GM12878 (cell line): ENCODE results near the gene NF1. TPM values are rescaled to one million over a fixed set of nuclear protein-coding genes. Genes with fewer than 3 reads are reported as not detected.

ENCODE experiments used
- ATAC-seq: fragments of 200-7000 bp; cut with Tn5 transposase; 3 replicates; pipeline ENCODE4 v1.9.1; 2020; ENCODE audit warnings: mild to moderate bottlenecking, moderate library complexity
- BruUV-seq: library from RNA; stranded (reverse); fragments of 400-500 nt; replicated peaks from 2 replicates; lab custom pipeline; 2021; lab: Mats Ljungman, UMichigan
- CTCF ChIA-PET: fragments of 300-600 bp; sonication (Branson Sonifier 250); formaldehyde crosslinking; extraction: SDS; loops from one replicate; lab custom pipeline; 2021; ENCODE audit warnings: inconsistent platforms; lab: Yijun Ruan, JAX
- POLR2A ChIA-PET: fragments of 350-600 bp; formaldehyde crosslinking; extraction: SDS; loops from one replicate; lab custom pipeline; 2021; ENCODE audit warnings: inconsistent platforms; lab: Charles Lee
- RAD21 ChIA-PET: fragments of 300-600 bp; sonication (Branson Sonifier 250); formaldehyde crosslinking; loops from one replicate; lab custom pipeline; 2023; ENCODE audit warnings: antibody characterized with exemption; ENCODE audit not compliant: unreplicated experiment; lab: Charles Lee
- SMC1A ChIA-PET: fragments of 300-600 bp; sonication (Branson Sonifier 250); formaldehyde crosslinking; loops from one replicate; lab custom pipeline; 2023; ENCODE audit not compliant: unreplicated experiment, uncharacterized antibody; lab: Charles Lee
- DNase-seq: peaks from one replicate; pipeline ENCODE4 v3.0.0-alpha.2; 2011; ENCODE audit warnings: low read depth, low spot score
- FAIRE-seq: peaks from 3 replicates; lab custom pipeline; 2011; peaks lifted over from hg19 to GRCh38; lab: Jason Lieb, UNC
- H2AFZ ChIP-seq: 2 replicates; pipeline ENCODE4 v1.6.0; 2011; ENCODE audit warnings: low read depth, low read length, control low read depth; ENCODE audit not compliant: control insufficient read depth
- H3K27ac ChIP-seq: 2 replicates; pipeline ENCODE4 v1.5.1; 2011; ENCODE audit warnings: control low read depth; ENCODE audit not compliant: control insufficient read depth, insufficient read depth
- H3K27me3 ChIP-seq, 2 experiments: replicated peaks in 1 of 2; 2 replicates each; pipeline versions ENCODE4 v1.6.0 to v1.6.1; 2011; ENCODE audit warnings: low read length in 1 of 2; ENCODE audit not compliant: control insufficient read depth in 2 of 2, insufficient read depth in 2 of 2
- H3K36me3 ChIP-seq, 2 experiments: 2 replicates each; pipeline ENCODE4 v1.5.1; 2011; ENCODE audit warnings: low read length in 1 of 2; ENCODE audit not compliant: control insufficient read depth in 2 of 2, insufficient read depth in 2 of 2
- H3K4me1 ChIP-seq: 2 replicates; pipeline ENCODE4 v1.6.1; 2011; ENCODE audit warnings: mild to moderate bottlenecking, low read length, moderate library complexity, mixed read lengths; ENCODE audit not compliant: control insufficient read depth, insufficient read depth
- H3K4me2 ChIP-seq: 2 replicates; pipeline ENCODE4 v1.6.0; 2011; ENCODE audit warnings: control low read depth; ENCODE audit not compliant: control insufficient read depth, insufficient read depth
- H3K4me3 ChIP-seq: fragments of 200-600 bp; sonication (generic); 2 replicates; pipeline ENCODE4 v1.5.1; 2016
- H3K79me2 ChIP-seq: 2 replicates; pipeline ENCODE4 v1.6.0; 2011; ENCODE audit warnings: low read length; ENCODE audit not compliant: control insufficient read depth, insufficient read depth
- H3K9ac ChIP-seq: 2 replicates; pipeline ENCODE4 v1.8.0; 2011; ENCODE audit warnings: low read length, control low read depth, mixed read lengths; ENCODE audit not compliant: control insufficient read depth, insufficient read depth
- H3K9me3 ChIP-seq: replicated peaks from 3 replicates; pipeline ENCODE4 v1.5.1; 2011; ENCODE audit warnings: mild to moderate bottlenecking, low read length; ENCODE audit not compliant: control insufficient read depth, insufficient read depth
- H4K20me1 ChIP-seq: 2 replicates; pipeline ENCODE4 v1.6.0; 2011; ENCODE audit not compliant: control insufficient read depth, insufficient read depth
- CEBPB ChIP-seq, 2 experiments: fragments of 150-350 bp in 1 of 2; IDR thresholded peaks; 2 replicates each; pipeline ENCODE4 v1.6.1; 2012 to 2014; ENCODE audit warnings: low read depth in 2 of 2, low read length in 2 of 2, borderline replicate concordance in 1 of 2, inconsistent platforms in 1 of 2
- MEF2A ChIP-seq: IDR thresholded peaks from 2 replicates; pipeline ENCODE4 v1.6.1; 2011; ENCODE audit warnings: low read depth, mild to moderate bottlenecking, low read length, moderate library complexity; ENCODE audit not compliant: insufficient read depth
- NBN ChIP-seq: fragments of 450-650 bp; IDR thresholded peaks from 2 replicates; pipeline ENCODE4 v1.6.1; 2016
- RAD51 ChIP-seq: fragments of 450-650 bp; IDR thresholded peaks from 2 replicates; pipeline ENCODE4 v1.6.1; 2016; ENCODE audit warnings: moderate library complexity, mild to moderate bottlenecking, inconsistent platforms
- SMAD5 ChIP-seq: IDR thresholded peaks from 2 replicates; pipeline ENCODE4 v1.6.1; 2016; ENCODE audit warnings: antibody characterized with exemption, low read depth
- ZBTB11 ChIP-seq: fragments of 450-650 bp; formaldehyde crosslinking; IDR thresholded peaks from 2 replicates; pipeline ENCODE4 v1.5.0; 2022; ENCODE audit warnings: mild to moderate bottlenecking, missing genetic modification characterization
- WGBS: methylation state at CpG from one replicate; pipeline ENCODE4 v1.1.6; 2016; ENCODE audit warnings: low lambda C conversion rate; ENCODE audit not compliant: insufficient replicate concordance, insufficient coverage; ENCODE audit errors: missing lambda C conversion rate; 5-methylcytosine and 5-hydroxymethylcytosine counted together
- in situ Hi-C: fragments of 300-500 bp; cut with MboI; formaldehyde crosslinking; loops from 9 replicates; pipeline ENCODE4 v1.14.3; 2018; ENCODE audit warnings: mixed read lengths
- intact Hi-C: fragments of 100-400 bp; cut with micrococcal nuclease; formaldehyde crosslinking; loops from one replicate; pipeline ENCODE4 v1.14.2; 2022; ENCODE audit not compliant: unreplicated experiment
- polyA plus RNA-seq, 11 experiments: library from polyadenylated mRNA; depleted of rRNA in 4 of 11; unstranded in 6 of 11; stranded (reverse) in 5 of 11; fragments of >200 nt; fragmentation: Nextera tagmentation in 4 of 11; fragmentation: Illumina TruSeq in 1 of 11; extraction: Ambion mirVana in 4 of 11; extraction: Trizol in 1 of 11; gene quantifications; 1 replicate in 1 of 11; 2 replicates in 10 of 11; pipeline versions ENCODE4 v1.2.1 to v1.2.3, GENCODE V29; 2011 to 2016; ENCODE audit warnings: inconsistent platforms in 2 of 11, missing spikeins in 2 of 11, low read depth in 1 of 11
- total RNA-seq, 4 experiments: library from RNA; depleted of rRNA in 3 of 4; stranded (reverse); fragments of >200 nt in 3 of 4; fragmentation: Illumina TruSeq in 1 of 4; extraction: Trizol in 1 of 4; gene quantifications; 2 replicates each; pipeline versions ENCODE4 v1.2.1 to v1.2.3, GENCODE V29; 2013 to 2021
- TF ChIP-seq, protein P1 (sequence below): fragments of 450-650 bp; IDR thresholded peaks from 2 replicates; pipeline ENCODE4 v1.6.1; 2017; ENCODE audit warnings: mild to moderate bottlenecking, moderate library complexity

NF1 gene
- total and polyA plus RNA-seq, 10 of the 15 experiments (the other 5 are each of a cell fraction or from before 2014, with no cell fraction given), result 2.5 to 31.8 (median 16.6) TPM

DNA sequence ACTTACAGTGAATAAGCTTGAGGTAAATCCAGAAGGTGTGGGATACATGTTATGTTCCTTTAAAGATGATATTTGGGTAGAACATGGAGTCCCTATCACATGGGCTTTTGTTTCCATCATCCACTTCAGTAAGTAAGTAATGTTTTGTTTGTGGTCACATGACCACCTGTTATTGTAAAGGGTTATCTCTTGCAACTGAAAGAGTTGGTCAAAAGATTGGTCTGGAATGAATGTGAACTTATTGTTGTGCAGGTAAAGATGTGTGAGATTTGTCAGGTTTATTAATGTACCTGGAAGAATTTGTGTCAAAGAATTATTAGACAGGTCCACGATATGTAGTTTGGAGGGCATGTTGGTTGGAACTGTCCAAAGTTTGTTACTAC, 200.7 kb downstream of the NF1 start:
- RAD21 ChIA-PET, result no interaction called here
- FAIRE-seq (no peak), ATAC-seq (no peak), DNase-seq (no peak)
- no peak overlapping the region for H3K4me2 ChIP-seq
- intact Hi-C loops, result no loop called here
- H3K4me3 ChIP-seq, result no peak overlapping the region
- H3K4me1 ChIP-seq, result no peaks in the 10 kb centered on the region
- no peak overlapping the region for H2AFZ ChIP-seq
- H3K27me3 ChIP-seq, result no peaks in the 10 kb centered on the region
- H3K9me3 ChIP-seq, result no peaks in the 10 kb centered on the region
- SMC1A ChIA-PET, result no interaction called here
- H3K36me3 ChIP-seq, result no peaks in the 10 kb centered on the region; a peak in 2 of 4 replicates
- in situ Hi-C loops, result no loop called here
- no peaks in the 10 kb centered on the region for H4K20me1 ChIP-seq
- CTCF ChIA-PET, result no interaction called here
- H3K79me2 ChIP-seq, result no peaks in the 10 kb centered on the region
- peak; percentile 22; the same call in 1 of the 2 replicates for TF ChIP-seq RAD51
- no peak for TF ChIP-seq ZBTB11 (CRISPR knock-in tag)
- TF ChIP-seq, all 136 proteins: peak for 1
- BruUV-seq, result no TSS peak
- POLR2A ChIA-PET, result interaction anchor here (1.0 kb wide), 1 partner anchor 11 kb away, joined by 3 read pairs; no protein-coding TSS in a partner anchor
- Histone ChIP-seq H3K9ac (no peak overlapping the region), H3K27ac (no peak overlapping the region)
- 95% methylated on average over 1 of the region's 1 CpG for WGBS

DNA sequence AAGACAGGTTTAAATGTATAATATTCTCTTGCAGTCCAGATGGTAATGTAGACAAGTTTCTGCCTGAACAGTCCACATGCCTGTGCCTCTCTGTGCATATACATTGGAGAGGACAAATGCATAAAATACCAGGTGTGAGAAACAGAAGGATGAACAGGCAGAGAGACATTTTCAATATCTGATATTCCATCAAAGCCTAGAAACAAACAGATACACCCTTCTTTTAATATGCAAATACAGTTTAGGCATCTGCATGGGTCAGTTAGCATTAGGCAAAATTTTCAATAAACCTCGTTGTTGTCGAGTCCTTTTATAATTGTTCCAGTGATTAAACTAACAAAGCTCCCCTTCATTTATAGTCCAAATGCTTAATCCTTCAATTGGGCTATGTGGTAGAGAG, 201.4 kb downstream of the NF1 start:
- no peak for ATAC-seq
- CTCF ChIA-PET, result no interaction called here
- intact Hi-C loops (no loop called here), in situ Hi-C loops (no loop called here)
- RAD21 ChIA-PET, result no interaction called here
- no peaks in the 10 kb centered on the region; a peak in 2 of 4 replicates for H3K36me3 ChIP-seq
- H3K27me3 ChIP-seq, result no peaks in the 10 kb centered on the region
- no peak for DNase-seq
- H3K79me2 ChIP-seq, result no peaks in the 10 kb centered on the region
- no peak for FAIRE-seq
- WGBS, result 79% methylated on average over 2 of the region's 2 CpGs
- no peaks in the 10 kb centered on the region for H4K20me1 ChIP-seq
- H3K4me2 ChIP-seq, result no peak overlapping the region
- H3K4me1 ChIP-seq, result no peaks in the 10 kb centered on the region
- H3K9ac ChIP-seq, result no peak overlapping the region
- H3K9me3 ChIP-seq, result no peaks in the 10 kb centered on the region
- no TSS peak for BruUV-seq
- POLR2A ChIA-PET, result no interaction called here
- H2AFZ ChIP-seq, result no peak overlapping the region
- H3K4me3 ChIP-seq, result no peak overlapping the region
- SMC1A ChIA-PET, result no interaction called here
- H3K27ac ChIP-seq, result no peak overlapping the region
- TF ChIP-seq NBN (no peak), CEBPB (IDR thresholded peaks at IDR 0.05; ENCODE audit: borderline replicate concordance in 1 of 2, low read depth in 2 of 2, low read length in 2 of 2) (no peak), MEF2A (no peak), SMAD5 (no peak)
- TF ChIP-seq, protein P1, sequence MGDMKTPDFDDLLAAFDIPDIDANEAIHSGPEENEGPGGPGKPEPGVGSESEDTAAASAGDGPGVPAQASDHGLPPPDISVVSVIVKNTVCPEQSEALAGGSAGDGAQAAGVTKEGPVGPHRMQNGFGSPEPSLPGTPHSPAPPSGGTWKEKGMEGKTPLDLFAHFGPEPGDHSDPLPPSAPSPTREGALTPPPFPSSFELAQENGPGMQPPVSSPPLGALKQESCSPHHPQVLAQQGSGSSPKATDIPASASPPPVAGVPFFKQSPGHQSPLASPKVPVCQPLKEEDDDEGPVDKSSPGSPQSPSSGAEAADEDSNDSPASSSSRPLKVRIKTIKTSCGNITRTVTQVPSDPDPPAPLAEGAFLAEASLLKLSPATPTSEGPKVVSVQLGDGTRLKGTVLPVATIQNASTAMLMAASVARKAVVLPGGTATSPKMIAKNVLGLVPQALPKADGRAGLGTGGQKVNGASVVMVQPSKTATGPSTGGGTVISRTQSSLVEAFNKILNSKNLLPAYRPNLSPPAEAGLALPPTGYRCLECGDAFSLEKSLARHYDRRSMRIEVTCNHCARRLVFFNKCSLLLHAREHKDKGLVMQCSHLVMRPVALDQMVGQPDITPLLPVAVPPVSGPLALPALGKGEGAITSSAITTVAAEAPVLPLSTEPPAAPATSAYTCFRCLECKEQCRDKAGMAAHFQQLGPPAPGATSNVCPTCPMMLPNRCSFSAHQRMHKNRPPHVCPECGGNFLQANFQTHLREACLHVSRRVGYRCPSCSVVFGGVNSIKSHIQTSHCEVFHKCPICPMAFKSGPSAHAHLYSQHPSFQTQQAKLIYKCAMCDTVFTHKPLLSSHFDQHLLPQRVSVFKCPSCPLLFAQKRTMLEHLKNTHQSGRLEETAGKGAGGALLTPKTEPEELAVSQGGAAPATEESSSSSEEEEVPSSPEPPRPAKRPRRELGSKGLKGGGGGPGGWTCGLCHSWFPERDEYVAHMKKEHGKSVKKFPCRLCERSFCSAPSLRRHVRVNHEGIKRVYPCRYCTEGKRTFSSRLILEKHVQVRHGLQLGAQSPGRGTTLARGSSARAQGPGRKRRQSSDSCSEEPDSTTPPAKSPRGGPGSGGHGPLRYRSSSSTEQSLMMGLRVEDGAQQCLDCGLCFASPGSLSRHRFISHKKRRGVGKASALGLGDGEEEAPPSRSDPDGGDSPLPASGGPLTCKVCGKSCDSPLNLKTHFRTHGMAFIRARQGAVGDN, result no peak
